Stimulated activated naive CD8-positive, alpha-beta T cell treated with anti-CD3 and anti-CD28 coated beads, Interleukin-15, Interleukin-2, amounts not matched to agents 100 U/mL and 50 U/mL, for 24 hours (primary cell): ENCODE data around the gene ANKRD33B.

Experiments used
- ATAC-seq: fragments of 150-1000 bp; cut with Tn5 transposase; one replicate; pipeline ENCODE4 v1.10.0; 2021
- DNase-seq: peaks from one replicate; pipeline ENCODE4 v3.0.0; 2021

The ANKRD33B gene

GRCh38 chr5:10678244-10678643 lies 114.4 kb downstream of the ANKRD33B start:
- ATAC-seq (no peak), DNase-seq (no peak)

GRCh38 chr5:10679336-10679988 lies 115.6 kb downstream of the ANKRD33B start:
- ATAC-seq (no peak), DNase-seq (no peak)

GRCh38 chr5:10680876-10681481 lies 117.1 kb downstream of the ANKRD33B start:
- ATAC-seq (no peak), DNase-seq (no peak)

GRCh38 chr5:10681731-10682679 lies 118.1 kb downstream of the ANKRD33B start:
- DNase-seq (no peak), ATAC-seq (no peak)

GRCh38 chr5:10682801-10683525 lies 119.1 kb downstream of the ANKRD33B start:
- ATAC-seq (no peak), DNase-seq (no peak)

- DNase-seq = no peak
- ATAC-seq = no peak
Observed at GRCh38 chr5:10684303-10685086, 120.6 kb downstream of the ANKRD33B start.

- ATAC-seq (peak; percentile 37), DNase-seq (no peak)
Observed at GRCh38 chr5:10685115-10685521, 121.2 kb downstream of the ANKRD33B start.

GRCh38 chr5:10686890-10687289 lies 123.0 kb downstream of the ANKRD33B start:
- DNase-seq (no peak), ATAC-seq (no peak)

GRCh38 chr5:10688651-10689171 lies 124.8 kb downstream of the ANKRD33B start:
- ATAC-seq (no peak), DNase-seq (no peak)

GRCh38 chr5:10689391-10690081 lies 125.7 kb downstream of the ANKRD33B start:
- DNase-seq = peak; percentile 57

GRCh38 chr5:10690460-10691440 lies 126.9 kb downstream of the ANKRD33B start:
- no peak for DNase-seq
- ATAC-seq = no peak

More at GRCh38 chr5:10689391-10690081, 125.7 kb downstream of the ANKRD33B start:
- ATAC-seq = peak; percentile 51

GRCh38 chr5:10691826-10692785 lies 128.2 kb downstream of the ANKRD33B start:
- no peak for ATAC-seq

GRCh38 chr5:10695055-10695649 lies 131.3 kb downstream of the ANKRD33B start:
- ATAC-seq (peak; percentile 51), DNase-seq (peak; percentile 37)

More at GRCh38 chr5:10691826-10692785, 128.2 kb downstream of the ANKRD33B start:
- DNase-seq = no peak

GRCh38 chr5:10695759-10696543 lies 132.1 kb downstream of the ANKRD33B start:
- ATAC-seq = no peak
- DNase-seq = no peak

- no peak for DNase-seq
- no peak for ATAC-seq
Observed at GRCh38 chr5:10699281-10699874, 135.5 kb downstream of the ANKRD33B start.

GRCh38 chr5:10699987-10700386 lies 136.1 kb downstream of the ANKRD33B start:
- DNase-seq = no peak
- peak; percentile 59 for ATAC-seq
